ENCODE measurements around the gene TMEM273.

TMEM273 gene

DNA sequence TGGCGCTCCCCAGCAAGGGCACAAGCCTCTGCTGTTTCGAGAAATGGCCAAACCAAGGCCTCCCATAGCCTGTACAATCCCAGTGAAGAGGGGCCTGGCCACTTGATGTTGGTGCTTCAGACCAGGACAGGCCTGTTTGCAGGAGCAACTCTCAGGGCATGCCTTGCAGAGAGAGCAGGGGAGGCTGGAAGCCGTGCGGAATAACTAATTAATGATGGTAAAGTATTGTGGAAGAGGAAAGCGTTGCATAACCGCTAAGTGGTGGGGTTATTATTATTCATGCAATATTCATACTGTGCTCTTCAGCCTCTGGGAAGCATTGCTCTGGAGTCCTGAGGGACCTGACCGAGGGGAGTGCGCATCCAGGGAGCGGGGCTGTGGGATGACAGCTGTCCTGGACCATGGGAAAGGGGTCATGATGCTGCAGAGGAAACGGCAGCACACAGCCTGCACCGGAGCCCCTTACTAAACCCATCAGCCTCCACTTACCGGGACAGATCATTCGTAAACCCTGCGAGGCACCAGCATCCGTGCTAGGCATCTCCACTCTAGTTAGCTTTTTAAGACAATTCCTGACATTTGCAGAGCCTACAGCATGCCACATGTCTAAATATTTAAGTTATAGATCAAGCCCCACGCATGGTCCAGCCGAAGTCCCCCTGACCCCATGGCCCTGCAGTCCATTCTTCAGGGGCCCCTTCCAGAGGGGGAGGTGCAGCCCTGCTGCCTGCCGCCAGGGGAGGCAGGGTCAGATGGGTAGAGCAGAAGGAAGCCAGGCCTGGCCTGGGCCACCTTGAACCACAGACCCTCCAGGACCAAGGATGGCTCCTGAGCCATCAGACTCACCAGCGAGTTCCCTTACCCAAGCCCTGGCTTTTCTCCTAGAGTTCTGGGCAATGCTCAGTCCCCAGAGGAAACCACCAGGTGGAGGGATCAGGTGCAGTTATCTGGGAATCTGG is 11.6 kb downstream of the TMEM273 start:
- no peak for DNase-seq (ENCODE audit: low read depth, low spot score)

DNA sequence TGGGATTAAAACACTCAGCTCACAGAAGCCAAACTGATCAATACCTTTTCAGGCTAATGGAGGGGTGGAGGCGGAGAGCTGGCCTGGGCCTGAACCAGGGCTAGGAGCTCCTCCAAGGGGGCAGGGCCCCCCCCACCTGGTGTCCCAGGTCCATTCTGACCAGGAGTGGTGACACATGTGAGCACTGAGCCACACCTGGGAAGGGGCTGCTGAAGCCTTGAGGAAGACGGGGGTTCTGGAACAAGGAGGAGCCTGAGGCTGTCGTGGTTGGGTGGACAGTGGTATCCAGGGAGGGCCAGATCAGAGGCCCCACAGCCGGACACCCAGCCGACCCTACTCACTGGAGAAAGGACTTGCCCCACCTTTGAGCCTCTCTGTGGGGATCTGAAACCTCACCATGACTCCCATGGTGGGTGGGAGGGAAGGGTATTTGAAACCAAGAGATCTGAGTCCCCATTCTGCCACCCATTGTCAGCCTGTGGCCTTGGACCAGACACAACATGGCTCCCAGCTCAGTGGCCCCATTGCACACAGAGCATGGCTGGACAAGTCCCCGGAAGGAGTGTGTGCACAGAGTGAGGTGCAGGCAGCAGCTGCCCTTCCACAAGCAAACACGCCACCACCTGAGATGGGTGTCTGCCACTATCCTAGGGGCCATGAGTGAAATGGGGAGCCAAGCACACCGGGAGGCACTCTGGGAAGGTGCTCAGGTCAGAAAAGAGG is 12.4 kb downstream of the TMEM273 start:
- no peak for DNase-seq (ENCODE audit: low read depth, low spot score)

DNA sequence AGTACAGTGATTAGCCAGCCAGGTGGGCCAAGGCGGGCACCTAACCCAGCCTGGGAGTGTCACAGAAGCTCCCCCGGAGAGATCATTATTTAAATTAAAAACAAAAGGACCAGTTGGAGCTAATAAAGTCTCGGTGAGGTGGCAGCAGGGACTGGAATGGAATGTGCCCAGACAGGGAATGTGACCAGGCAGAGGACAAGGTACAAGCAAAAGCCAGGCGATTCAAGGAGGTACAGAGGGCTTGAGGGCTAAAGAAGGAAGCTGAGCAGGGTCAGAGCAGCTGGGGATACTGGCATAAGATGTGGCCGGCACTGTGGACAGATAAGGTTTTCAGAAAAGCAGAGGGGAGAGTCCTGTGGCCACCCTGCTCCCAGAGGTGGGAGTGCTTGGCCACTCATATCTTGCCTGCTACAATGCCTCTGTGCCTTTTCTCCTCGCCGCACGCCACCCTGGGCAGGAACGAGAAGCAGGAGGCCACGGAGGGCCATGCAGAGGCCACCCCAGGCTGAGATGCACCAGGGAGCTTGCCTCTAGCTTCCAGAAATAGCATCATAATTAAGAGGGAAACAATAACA is 13.2 kb downstream of the TMEM273 start:
- DNase-seq (ENCODE audit: low read depth, low spot score), result no peak

DNA sequence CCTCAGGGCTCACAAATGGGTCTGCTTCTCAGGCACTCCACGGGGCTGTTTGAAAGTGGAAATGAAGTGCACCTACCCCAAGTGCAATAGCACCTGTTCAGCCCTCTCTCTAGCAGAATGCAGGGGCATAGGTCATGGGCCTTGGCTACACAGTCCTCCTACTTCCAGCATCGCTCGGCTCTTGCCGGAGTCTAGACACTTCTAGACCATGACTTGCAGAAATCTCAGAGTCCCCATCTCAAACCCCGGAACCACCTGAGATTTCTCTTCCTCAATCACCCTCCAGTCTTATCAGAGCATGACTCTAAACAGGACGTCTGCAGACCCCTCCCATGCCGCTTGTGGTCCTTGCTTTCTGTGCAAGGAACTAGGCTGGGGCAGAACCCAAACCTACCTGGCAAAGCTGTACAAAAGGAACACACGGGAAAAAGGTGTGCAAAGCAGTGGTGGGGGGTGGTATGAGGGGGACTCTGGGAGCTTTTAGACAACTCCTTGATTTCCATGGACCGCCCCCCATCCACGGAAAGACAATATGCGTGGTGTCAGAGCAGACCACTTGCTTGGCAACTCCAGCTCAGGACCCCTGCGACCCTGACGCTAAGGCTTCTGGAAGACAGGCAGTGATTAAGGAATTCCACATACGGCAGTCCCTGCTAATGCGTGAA is 13.8 kb downstream of the TMEM273 start:
- no peak for DNase-seq (ENCODE audit: low read depth, low spot score)

DNA sequence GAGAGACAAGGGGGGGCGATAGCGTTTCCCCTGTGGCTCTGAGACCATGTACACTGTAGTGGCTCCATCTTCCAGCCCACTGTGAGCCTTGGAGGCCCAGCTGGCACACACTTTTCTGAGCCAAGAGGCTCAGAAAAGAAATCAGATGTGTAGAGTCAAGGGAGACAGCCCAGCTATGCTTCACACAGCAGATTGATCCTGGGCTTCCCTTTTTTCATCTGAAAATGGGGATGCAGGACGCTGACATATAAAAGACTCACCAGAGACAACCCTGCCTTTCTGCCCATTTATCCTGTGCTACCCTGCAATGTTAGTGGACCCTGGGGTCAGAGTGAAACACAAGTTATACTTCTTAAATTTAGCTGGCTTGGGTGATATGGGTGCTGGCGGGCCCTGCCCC is 14.3 kb downstream of the TMEM273 start:
- no peak for DNase-seq (ENCODE audit: low read depth, low spot score)

DNA sequence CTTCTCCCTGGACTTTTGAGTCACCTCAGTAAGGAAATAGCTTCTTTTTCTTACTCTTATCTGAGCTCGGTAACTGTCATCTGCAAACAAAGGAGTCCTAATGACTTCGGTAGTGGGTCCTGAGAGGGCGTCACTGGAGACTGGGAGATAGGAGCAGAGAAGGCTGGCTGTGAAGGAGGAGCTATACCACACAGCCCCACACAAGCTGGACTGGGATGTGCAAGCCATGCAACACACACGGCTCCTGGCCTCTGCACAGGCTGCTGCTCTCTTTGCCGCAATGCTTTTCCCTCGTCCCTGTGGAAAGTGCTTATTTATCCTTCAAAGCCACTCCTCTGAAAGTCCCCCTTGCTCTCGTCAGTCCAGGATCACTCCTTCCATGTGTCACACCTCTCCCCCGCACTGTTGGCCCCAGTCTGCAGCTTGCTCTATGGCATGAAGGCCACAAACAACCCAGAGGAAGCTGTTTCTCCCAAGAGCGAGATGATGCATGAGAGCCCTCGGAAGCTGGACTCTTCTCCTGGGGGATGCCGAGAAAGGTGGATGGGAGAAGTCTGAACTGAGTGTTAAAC is 14.9 kb downstream of the TMEM273 start:
- no peak for DNase-seq (ENCODE audit: low read depth, low spot score)

DNA sequence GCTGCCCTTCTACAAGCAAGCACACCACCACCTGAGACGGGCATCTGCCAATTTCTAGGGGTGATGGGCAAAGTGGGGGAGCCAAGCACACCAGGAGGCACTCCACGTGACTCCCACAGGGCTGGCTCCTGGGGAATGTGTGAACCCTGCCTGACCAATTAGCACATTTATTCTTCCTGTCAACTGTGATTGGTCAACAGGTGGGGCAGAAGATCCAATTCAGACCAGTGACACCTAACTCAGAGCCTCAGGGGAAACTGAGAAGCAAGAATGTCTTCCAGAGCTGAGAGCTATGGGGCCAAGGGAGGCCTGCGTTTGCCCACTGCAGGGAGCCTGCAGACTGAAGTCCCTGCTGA is 15.4 kb downstream of the TMEM273 start:
- no peak for DNase-seq (ENCODE audit: low read depth, low spot score)

DNA sequence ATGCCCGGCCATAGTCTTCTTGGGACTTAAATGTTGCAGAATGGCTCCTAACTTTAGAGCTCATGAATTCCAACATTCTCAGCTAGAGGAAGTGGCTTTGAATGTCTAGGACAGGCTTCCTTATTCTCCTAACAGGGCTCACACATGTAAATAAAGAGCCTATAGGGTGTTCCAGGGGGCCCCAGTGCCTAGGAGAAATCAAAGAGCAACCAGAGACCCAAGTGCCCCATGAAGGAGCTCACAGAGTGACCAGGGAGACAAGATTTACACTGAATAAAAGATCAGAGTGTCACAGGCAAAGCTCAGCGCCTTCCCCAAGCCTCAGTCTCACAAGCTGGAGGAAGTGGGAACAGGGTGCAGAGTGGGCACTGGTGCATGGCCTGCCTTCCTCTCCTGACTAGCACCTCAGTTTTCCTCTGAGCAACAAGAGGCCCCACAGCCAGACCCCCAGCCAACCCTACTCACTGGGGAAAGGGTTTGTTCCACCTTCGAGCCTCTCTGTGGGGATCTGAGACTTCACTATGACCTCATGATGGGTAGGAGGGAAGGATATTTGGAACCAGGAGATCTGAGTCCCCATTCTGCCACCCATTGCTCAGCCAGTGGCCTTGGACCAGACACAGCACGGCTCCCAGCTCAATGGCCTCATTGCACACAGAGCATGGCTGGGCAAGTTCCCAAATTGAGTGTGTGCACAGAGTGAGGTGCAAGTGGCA is 16.0 kb downstream of the TMEM273 start:
- DNase-seq (ENCODE audit: low read depth, low spot score), result no peak

DNA sequence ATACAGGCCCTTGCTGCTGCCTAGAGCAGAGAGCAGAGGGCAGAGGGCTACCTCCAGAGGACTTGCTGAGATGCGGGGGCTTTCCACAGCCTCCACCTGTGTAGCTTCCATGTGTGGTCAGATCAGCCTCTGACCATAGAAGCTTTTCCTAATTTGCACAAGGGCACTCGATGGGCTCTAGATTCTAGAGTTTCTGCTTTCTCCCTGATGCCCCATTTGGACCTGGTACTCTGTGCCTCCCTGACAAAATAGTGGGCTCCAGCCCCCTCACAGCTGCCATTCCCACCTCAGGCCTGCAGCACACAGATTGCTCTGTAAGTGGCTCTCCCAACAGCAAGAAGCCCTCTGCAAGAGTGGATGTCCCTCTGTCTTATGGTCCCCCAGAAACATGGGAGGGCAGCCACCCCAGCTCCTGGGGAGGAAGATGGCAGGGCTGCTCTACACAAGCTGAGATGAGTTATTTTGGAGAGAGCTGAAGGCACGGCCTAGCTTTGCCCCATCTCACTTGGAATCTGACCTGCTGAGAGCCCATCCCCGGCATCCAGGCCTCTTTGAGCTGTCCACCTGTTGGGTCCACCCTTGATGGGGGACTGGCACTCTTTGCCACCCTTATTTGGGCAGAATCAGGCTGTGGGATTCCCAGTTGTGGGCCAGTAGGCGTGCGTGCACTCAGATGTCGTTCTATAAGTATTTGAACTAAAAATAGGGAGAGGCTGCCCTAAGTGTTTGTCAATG is 16.7 kb downstream of the TMEM273 start:
- no peak for DNase-seq (ENCODE audit: low read depth, low spot score)

DNA sequence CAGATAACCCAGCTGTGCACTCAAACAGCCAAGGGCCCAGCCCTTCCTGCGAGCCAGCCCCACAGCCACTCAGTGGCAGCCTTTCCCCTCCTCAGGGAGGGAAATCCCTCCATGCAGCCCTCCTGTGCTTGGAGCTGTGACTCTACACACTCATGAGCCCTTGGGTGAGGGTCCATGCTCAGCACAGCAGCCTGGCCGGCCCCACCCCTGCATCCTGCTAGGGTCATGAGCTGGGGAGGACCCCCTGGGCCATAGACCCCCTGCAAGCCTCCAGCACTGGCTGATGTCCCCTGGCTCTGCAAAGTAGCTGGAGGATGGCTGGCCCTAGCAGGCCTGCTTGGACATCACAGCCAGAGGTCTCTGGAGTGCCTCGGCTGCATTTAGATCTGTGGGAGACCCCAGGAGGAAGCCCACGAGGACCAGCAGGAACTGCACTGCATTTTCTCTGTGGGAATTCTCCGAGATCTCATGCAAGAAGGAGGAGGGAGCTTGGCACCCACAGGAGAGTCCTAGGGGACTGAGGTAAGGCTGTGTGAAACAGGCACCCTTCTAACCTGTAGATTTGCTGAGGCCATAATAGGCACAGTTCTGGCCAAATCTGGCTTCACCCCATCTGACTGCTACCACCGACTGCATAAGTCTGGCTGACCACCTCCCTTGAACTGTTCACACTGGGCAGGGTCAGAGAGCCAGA is 17.4 kb downstream of the TMEM273 start:
- no peak for DNase-seq (ENCODE audit: low read depth, low spot score)

DNA sequence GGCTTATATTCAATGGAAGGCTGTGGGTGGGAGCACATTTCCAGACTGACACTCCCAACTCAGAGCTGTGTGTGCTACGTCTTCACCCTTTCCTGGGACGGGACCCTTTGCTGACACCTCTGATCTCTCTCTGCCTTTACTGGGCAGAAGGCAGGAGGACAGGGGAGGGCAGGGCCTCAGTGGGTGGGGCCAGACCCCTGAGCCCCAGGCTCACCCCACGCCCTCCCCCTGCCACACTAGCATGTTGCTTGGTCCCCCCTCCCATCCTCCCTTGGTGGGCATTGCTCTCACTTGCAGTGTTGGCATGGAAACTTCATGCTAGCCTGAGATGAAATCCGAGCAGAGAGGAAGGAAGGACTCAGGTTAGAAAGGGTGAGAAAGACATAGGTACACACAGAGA is 18.4 kb downstream of the TMEM273 start:
- DNase-seq (ENCODE audit: low read depth, low spot score), result no peak

DNA sequence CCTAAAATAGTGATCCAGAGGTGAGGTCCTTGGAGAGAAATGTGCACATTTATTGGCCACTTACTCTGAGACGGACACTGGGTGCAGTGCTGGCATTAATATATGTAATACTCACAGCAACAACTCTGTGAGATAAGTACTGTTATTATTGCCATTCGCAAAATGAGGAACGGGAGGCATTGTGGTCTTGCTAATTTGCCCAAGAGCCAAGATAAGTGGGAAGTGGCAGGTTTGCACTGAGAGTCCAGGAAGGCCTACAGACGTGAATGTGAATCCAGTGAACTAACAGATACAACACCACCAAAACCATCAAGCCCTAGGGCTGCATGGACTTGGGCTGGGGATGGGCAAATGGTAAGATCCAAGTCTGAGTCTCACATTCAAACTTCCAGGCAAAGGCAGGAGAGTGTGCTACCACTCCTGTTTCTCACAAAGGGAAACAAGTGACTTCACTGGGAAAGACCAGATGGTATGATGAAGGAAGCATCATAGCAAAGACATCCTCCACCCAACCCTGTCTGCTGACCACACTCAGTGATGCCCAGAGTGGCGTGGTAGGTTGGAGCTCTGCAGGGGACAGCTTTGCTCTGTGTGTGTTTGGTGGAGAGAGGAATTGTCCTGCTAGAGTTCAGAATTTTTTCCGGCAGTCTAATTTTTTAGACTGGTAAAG is 19.2 kb downstream of the TMEM273 start:
- DNase-seq (ENCODE audit: low read depth, low spot score), result no peak

DNA sequence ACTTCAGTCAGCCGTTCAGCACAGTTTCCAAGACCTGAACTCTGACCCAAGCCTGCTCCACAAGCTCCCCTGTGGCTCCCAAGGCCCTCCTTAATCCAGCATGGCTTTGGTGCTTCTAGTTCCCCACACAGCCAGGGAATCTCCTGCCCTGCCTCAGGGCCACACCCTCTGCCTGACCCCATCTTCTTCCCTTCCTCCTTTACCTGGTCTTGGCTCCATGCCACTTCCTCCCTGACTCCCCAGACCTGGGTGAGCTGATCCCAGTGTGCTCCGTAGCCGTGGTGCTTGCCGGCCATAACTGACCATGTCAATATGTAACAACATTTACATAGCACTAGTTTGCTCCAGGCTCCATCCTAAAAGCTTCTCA is 20.0 kb downstream of the TMEM273 start:
- no peak for DNase-seq (ENCODE audit: low read depth, low spot score)

DNA sequence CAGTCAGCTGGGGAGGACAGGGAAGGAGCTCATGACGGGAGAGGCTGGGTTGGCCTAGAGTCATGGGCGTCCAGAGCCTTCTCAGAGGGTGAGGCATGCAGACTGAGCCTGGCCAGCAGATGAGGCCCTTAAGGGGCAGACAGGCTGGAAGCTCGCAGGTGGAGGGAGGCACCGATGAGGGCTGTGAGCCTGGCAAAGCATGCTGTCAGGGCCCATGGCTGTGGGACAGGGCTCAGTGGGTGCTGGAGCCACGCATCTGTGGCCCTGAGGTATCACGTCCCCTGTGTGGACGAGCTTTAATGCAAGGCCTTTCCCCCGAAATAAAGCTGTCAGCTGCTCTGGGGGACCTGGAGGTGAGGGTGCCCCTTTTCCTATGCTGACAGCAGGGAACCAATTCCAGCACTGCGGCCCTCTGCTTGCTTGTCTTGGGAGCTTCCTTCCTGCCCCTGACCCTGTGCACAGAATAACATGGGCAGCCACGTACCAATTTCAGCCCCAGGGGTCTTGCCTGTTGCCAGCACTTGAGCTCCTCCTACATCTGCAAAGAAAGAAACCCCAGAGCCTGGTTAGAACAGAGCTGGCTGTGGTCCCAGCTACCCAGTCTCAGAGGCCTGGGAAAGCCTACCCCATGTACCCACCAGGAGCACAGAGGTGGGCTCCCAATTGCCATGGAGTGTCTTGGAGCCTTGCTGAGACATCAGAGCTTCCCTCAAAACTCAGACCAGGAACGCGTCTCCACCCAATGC is 20.6 kb downstream of the TMEM273 start:
- DNase-seq (ENCODE audit: low read depth, low spot score), result no peak

DNA sequence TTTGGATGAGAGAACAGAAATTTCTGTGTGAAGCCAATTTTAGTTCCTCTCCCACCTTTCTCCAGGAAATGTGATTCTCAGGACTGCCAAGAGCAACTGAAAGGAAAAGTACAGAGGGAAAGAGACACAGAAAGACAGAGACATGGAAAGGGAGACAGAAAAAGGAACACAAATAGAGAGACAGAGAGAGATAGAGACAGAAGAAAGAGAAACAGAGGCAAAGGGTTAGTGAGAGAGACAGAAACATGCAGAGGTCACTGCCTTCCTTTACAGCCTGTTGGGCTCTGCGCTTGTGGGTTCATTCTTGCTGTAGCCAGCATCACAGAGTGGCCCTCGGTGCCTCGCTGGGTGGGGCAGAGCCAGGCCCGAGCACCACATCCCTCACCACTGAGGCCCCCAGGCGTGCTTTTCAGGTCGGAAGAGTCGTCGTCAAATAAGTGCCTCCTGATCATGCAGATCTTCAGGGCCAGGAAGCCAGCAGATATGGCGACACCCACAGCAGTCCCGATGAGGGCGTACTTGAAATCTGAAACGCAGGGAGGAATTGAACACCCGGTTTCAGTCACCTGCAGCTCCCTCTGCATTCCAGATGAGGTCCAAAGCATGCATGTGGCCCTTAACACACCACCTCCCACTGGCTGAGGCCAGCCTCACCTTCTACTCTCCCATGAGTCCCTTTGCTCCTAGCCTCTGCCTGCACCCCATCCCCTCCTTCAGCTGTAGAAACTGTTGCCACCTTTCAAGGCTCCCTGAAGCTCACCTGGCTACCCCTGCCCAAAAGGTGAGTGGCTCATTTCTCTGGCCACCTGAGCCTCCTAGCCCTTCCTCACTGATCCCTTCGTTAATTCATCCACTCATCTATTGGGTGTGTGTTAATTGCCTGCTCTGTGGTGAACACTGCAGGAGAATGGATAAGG is 21.4 kb downstream of the TMEM273 start:
- DNase-seq (ENCODE audit: low read depth, low spot score), result no peak

DNA sequence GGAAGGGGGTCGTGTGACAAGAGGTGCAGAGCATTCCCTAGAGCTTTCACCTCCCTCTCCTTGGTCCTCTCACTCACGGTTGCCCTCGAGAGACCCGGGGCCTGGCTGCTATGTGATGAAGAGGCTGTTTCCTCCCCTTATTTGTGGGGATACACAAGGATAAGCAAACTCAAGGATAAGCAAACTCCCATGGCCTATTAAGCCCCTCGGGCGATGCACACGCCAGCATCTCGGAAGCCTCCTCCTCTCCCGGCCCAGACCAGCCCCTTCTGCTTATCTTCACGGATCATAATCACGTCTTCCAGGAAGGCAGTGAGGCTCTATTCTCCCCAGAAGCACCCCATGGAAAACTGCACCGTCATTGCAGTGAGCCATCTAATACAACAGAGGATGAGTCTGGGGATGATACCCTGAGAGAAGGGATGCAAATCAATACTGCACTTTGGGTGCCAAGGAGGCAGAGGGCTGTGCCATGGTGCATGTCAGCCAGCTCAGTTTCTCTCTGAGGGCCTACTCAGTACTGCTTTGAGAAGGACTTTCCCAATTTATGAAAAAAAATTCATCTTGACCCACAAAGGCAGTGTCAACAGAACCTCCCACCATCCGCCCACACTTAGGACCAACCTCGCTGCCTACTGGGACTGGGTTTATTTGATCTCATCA is 22.2 kb downstream of the TMEM273 start:
- no peak for DNase-seq (ENCODE audit: low read depth, low spot score)

DNA sequence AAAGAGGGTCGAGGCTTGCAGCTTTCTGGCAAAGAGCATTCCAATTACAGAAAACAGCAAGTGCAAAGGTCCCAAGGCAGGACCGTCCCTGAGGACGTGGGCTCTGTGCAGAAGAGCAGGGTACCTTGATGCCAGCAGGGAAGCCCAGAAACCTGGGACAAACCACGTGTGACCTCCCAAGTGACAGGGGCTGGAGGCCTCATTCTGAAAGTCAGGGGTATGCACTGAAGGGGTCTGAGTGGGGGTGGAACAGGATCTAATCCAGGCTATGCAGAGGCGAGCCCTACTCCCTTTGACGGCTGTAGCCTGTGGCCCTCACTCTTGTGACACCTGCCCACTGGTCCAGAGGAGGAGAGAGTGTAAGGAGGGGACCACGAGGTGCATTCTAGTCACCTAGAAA is 22.9 kb downstream of the TMEM273 start:
- DNase-seq (ENCODE audit: low read depth, low spot score), result no peak

All from brain pericyte (primary cell).